HG02763 (cell line): ENCODE data around the gene HMGXB3.
"Not testable (repeated sequence)": the region's sequence is repeated elsewhere in the genome, so short reads cannot be mapped to it uniquely, and the experiment has no call there.

Experiments used
- ATAC-seq: cut with Tn5 transposase; IDR thresholded peaks from one replicate; pipeline ENCODE4 v1.9.1; 2021; ENCODE audit warnings: mild to moderate bottlenecking, moderate library complexity; ENCODE audit not compliant: unreplicated experiment

HMGXB3 gene

DNA sequence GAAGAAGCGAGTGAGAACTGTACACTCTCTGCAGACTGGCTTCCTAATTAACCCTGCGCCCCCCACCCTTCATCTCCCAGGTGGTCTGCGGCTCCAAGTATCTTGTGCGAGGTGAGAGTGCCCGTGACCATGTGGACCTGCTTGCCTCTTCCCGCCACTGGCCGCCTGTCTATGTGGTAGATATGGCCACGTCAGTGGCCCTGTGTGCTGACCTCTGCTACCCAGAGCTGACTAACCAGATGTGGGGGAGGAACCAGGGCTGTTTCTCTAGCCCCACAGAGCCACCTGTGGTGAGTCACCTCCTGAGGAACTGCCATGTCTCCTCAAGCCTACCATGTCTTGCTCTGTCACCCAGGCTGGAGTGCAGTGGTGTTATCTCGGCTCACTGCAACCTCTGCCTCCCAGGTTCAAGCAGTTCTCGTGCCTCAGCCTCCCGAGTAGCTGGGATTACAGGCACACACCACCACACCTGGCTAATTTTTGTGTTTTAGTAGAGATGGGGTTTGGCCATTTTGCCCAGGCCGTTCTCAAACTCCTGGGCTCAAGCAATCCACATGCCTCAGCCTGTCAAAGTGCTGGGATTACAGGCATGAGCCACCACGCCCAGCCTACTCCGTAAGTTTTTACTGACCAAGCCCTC lies 49.8 kb downstream of the HMGXB3 start:
- not testable (repeated sequence) for ATAC-seq

DNA sequence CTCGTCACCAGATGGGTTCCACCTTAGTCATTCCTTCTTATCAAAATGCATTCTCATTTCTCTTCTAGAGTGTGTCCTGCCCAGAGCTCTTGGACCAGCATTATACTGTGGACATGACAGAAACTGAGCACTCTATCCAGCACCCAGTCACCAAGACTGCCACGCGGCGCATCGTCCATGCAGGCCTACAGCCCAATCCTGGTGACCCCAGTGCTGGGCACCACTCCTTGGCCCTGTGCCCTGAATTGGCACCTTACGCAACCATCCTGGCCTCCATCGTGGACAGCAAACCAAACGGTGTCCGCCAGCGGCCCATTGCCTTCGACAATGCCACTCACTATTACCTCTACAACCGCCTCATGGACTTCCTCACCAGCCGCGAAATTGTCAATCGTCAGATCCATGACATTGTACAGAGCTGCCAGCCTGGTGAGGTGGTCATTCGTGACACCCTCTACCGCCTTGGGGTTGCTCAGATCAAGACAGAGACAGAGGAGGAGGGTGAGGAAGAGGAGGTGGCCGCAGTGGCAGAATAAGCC lies 51.2 kb downstream of the HMGXB3 start:
- no peak for ATAC-seq

GRCh38 chr5:150052226-150052955 lies 51.9 kb downstream of the HMGXB3 start:
- ATAC-seq, result no peak

DNA sequence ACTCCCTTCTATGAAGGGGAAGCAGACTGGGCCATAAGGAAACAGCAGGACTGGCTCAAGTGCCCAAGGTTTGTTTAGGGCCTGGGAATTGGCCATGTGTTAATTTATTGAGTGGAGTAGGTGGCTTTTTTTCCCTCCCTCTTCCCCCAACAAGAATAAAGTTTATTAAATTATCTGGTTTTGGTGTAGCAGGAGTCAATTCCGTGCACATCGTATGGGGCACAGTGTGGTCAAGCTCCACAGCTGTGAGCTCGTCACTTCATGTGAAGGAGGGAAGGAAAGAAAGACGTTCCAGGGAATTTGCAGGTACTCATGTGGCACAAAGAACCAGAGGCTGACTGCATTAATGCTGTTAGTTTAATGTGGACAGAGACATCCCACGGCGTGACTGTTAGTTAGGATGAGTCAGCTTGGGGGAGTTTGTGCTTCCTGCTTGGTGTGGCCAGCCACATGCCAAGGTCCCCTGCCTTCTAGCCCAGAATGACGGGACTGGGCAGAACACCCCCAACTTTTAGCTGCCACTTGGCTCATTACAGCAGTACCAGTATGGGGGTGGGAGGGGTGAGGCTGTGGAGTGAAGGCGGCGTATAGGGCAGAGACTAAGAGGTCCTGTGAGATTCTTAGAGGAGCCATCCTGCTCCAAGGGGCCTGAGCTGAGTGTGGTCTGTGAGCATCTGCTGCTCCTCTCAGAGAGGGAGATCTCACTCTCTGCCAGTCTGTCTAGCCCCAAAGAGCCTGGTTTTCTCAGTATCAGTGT lies 52.6 kb downstream of the HMGXB3 start:
- ATAC-seq, result no peak

- no peak for ATAC-seq
These were observed 53.3 kb downstream of the HMGXB3 start for GRCh38 chr5:150053713-150054392.

GRCh38 chr5:150054569-150054968 lies 54.0 kb downstream of the HMGXB3 start:
- no peak for ATAC-seq

DNA sequence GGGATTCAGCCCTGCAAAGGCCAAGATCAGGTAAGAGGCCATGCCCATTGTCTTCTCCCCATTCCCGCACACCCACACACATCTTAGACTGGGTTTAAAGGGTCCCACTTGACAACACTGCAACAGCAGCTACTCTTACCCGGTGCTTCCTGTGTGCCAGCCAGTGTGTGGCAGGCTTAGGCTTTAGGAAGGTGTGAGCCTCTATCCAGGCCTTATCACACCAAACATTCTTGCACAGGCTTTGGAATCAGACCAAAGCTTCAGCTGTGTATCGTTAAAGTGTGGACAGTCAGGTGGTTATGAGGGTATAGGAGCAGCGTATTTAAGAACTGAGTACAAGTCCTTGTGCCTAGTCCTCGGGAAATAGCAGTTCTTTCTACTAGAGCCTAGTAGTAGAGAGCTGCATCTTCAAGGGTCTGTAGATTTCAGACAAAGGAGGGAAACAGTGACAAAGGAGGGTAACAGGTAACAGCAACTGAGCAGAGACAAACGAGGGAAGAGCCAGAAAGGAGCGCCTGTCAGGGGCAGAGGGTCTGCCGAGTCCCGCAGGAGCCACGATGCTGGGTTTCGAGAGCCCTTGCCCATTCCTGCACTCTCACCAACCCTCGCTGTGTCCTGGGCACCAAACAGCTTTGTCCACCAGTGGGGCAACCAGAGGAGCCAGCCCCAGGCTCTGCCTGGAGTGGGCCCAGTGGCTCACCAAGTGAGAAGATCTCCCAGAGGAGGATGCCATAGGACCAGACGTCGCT lies 55.0 kb downstream of the HMGXB3 start:
- ATAC-seq, result no peak

- no peak for ATAC-seq
These were observed 55.5 kb downstream of the HMGXB3 start for GRCh38 chr5:150056075-150056443.

DNA sequence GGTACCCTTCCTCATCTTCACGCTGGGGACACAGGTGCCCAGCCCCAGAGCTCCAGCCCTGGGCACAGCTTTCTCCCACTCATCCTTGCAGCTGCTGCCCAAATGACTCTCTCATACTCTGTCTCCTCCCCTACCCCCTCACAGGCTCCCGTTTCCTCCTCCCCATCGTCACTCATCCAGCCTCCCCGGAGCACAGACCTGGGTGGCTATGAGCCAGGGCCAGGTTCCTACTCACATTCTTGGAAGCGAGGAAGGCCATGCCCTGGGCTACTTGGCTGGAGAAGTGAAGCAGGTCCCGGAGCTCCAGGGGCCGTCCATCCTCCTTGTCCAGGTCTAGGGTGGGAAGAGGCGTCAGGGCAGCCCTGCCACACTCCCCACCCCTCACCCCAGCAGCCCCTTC lies 56.5 kb downstream of the HMGXB3 start:
- ATAC-seq, result no peak

DNA sequence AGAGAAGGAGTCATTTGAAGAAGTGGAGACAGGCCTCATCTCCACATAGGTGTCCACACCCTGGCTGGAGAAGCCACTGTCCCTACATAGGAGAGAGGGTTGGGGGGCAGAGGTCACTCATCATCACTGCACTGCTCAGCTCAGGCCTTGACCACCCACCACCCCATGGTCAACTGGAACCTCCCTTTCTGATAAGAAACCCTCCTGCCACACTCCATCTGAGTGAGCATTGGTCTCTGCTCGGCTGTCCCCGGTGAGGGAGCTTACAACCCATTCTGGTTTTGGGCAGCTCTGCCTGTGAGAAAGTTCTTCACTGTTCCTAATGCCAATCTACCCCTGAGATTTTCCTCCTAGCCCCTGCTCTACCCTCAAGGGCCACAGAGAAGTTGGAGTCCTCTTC lies 57.0 kb downstream of the HMGXB3 start:
- no peak for ATAC-seq

- ATAC-seq, result no peak
These were observed 57.5 kb downstream of the HMGXB3 start for GRCh38 chr5:150057996-150058395.

DNA sequence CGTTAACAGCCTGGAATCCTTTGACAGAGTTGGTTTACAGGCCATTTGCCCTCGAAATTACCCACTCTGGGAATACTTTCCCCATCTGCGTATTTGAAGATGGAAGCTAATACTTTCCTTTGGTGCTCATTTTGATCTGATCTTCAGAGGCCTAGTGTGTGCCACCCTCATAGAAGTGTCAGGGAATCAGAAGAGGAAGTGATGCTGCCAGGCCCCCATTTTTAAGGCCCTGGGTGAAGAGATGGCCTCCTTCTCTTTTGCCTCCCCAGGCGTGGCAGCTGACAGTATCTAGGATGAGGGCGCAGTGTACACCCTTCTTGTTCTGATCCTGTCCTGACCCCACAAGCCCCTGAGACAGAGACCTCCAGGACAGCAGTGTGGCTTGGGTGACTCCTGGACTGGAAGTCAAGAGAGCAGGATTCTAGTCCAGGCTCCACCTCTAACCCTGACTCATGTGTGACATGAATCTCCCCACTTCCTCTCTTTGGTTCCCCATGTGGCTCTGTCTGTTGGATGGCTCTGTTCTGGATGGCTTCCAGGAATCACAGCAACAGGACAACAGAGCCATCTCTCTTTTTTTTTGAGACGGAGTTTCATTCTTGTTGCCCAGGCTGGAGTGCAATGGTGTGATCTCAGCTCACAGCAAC lies 58.1 kb downstream of the HMGXB3 start:
- no peak for ATAC-seq

DNA sequence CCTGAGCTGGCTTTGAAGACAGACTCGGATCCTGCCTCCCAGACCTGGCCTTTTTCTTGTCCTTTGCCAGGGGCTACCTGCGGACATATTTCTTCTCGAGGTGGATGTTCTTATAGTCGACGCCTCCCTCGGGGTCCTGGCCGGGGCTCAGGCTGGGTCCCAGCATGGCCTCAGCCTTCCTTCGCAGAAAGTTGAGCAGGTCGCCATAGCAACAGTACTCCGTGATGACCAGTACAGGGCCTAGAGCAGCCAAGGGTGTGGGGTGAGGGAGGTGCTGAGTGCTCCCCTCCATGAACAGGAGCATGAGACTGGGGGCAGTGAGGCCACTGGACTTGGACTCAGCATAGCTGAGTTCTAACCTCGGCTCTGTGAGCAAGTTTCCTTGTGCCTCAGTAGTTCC lies 59.1 kb downstream of the HMGXB3 start:
- no peak for ATAC-seq

DNA sequence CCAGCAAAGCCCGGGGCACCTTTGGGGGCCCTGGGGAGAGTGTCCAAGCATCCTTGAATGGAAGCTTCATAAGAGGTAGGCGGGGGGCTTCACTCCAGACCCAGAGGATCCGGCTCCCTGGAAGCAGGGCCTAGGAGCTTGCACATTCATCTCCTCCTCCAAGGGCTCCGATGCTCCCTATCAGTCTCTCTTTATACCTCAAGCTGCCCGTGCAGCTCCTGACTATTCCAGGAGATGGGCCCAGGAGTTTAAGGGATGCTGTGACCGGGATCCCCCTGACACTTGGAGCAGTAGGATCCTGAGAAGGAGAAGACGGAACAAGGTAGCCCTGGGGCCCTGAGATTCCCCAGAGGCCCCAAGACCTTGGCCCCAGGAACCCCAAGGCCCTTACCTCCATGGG lies 59.9 kb downstream of the HMGXB3 start:
- no peak for ATAC-seq

- ATAC-seq, result no peak
These were observed 61.0 kb downstream of the HMGXB3 start for GRCh38 chr5:150061538-150061995.

GRCh38 chr5:150062216-150062922 lies 61.8 kb downstream of the HMGXB3 start:
- no peak for ATAC-seq

GRCh38 chr5:150063638-150064037 lies 63.1 kb downstream of the HMGXB3 start:
- ATAC-seq, result no peak

DNA sequence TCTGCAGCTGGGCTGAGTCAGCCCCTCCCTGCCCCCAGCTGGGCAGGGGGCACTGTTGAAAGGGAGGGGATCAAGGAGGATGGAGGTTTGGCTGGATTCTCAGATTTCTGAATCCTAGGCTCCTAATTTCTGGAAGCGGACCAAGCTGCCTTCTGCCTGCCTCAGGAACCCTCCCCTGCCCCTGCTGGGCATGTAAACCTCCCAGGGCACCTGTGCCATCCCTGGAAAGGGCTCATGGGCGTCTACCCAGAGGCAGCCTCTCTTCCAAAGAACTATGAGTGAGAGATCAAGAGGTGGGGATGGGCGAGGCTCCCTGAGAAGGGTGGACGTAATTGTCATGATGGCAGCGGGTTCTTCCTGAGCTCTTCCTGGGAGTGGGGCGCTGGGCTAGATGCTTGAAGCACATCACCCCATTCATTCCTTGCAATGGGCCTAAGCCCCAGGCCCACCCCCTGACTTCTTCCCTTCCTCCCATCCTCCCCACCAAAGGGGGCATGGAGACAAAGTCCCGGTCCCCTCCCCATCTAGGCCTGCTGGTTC lies 64.2 kb downstream of the HMGXB3 start:
- no peak for ATAC-seq

DNA sequence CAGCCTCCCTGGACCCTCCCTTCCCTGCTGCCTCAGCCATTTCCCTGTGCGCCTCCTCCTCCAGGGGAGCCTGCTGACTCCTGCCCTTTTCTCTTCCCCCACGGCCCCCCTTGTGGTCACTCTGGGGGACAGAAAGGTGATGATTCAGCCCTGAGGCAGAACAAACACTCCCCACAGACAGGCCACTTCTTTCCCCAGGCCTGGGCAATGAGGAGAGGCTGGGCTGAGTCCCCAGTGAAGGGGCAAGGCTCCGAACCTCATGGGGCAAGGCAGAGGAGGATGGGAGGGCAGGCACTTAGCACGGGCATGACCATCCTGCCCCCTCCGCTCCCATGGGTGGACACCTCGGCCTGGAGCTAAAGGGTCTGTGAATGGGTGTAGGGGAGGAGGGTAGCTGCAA lies 64.8 kb downstream of the HMGXB3 start:
- ATAC-seq, result no peak
